ENCODE results near the gene ALDH5A1. TPM values are rescaled to one million over a fixed set of nuclear protein-coding genes. Genes with fewer than 3 reads are reported as not detected.

Gene ALDH5A1
- polyA plus RNA-seq, 1 experiment = 0.64 TPM

DNA sequence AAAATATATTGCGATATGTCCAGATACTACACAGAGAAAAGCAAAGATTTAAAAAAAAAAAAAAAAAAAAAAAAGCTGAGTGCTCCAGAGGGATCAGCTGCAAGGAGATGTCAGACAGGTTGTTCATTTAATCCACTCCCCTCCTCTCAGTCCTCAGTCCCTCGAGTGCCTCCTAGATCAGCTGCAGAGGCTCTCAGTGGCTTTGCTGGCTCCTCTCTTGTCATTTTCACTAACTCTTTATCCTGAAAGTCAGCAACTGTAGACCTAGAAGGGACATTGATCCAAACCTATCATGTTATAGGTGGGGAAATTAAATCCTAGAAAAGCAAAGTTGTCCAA lies 89.6 kb downstream of the ALDH5A1 start:
- ChIA-PET POLR2A (interaction anchor here (0.6 kb wide), 1 partner anchor 9 kb away, joined by 6 read pairs; no protein-coding TSS in a partner anchor), CTCF (interaction anchor here (0.8 to 7.5 kb wide), 13 partner anchors 10 to 183 kb away, joined by 3 to 110 read pairs (median 6); partner anchors contain the start of genes ACOT13 and TDP2)
- TF ChIP-seq CTCF (IDR thresholded peaks at IDR 0.05; ENCODE audit: insufficient read depth, low read depth, low read length) = no peak
- no peaks in the 10 kb centered on the region; the same call in 1 of the 2 replicates for H3K27me3 ChIP-seq (ENCODE audit: control insufficient read depth, insufficient read depth, low read length)
- DNase-seq (ENCODE audit: low read depth) = no peak
- H3K36me3 ChIP-seq (ENCODE audit: control insufficient read depth, insufficient read depth, low read length) = no peaks in the 10 kb centered on the region
- H3K4me3 ChIP-seq (ENCODE audit: low read depth, low read length) = no peak overlapping the region

Other genes with a start within 250 kb of the ALDH5A1 start
- gene DCDC2, start 136.9 kb upstream of the ALDH5A1 start, polyA plus RNA-seq (2011; rRNA removed) = not detected in 2 replicates
- 6.5 and 12.9 TPM in 2 replicates for gene MRS2, start 92.0 kb upstream of the ALDH5A1 start, polyA plus RNA-seq (2011; rRNA removed)
- gene GPLD1, start 5.4 kb upstream of the ALDH5A1 start, polyA plus RNA-seq (2011; rRNA removed) = 0.22 and 0.47 TPM in 2 replicates
- gene KIAA0319, start 151.2 kb downstream of the ALDH5A1 start, polyA plus RNA-seq (2011; rRNA removed) = 0.01 TPM in 1 of 2 replicates, not detected in the other
- gene TDP2, start 171.9 kb downstream of the ALDH5A1 start, polyA plus RNA-seq (2011; rRNA removed) = 16.8 and 28.2 TPM in 2 replicates
- gene ACOT13, start 172.1 kb downstream of the ALDH5A1 start, polyA plus RNA-seq (2011; rRNA removed) = 9.9 and 20.3 TPM in 2 replicates
- 38.9 and 83.8 TPM in 2 replicates for gene C6orf62, start 224.2 kb downstream of the ALDH5A1 start, polyA plus RNA-seq (2011; rRNA removed)

Data from BJ (cell line).